HCT116 (cell line): Measurements from ENCODE around the gene CFAP45. TPM values are rescaled to one million over a fixed set of nuclear protein-coding genes. Genes with fewer than 3 reads are reported as not detected.

Source experiments
- ATAC-seq: fragments of 200-7000 bp; cut with Tn5 transposase; 2 replicates; pipeline ENCODE4 v1.9.1; 2020; ENCODE audit warnings: mild to moderate bottlenecking, moderate library complexity
- BruUV-seq: library from RNA; stranded (reverse); fragments of 400-500 nt; replicated peaks from 2 replicates; lab custom pipeline; 2021; lab: Mats Ljungman, UMichigan
- CTCF ChIA-PET: fragments of 300-600 bp; sonication (Branson Sonifier 250); formaldehyde crosslinking; loops from one replicate; lab custom pipeline; 2021; ENCODE audit warnings: antibody characterized with exemption; lab: Charles Lee
- POLR2A ChIA-PET: fragments of 300-600, 350-600 bp; sonication (Branson Sonifier 250); formaldehyde crosslinking; loops from one replicate; lab custom pipeline; 2021; ENCODE audit warnings: antibody characterized with exemption; lab: Charles Lee
- RAD21 ChIA-PET, 2 experiments: fragments of 300-600 bp; sonication (Branson Sonifier 250); formaldehyde crosslinking; loops; one replicate each; lab custom pipeline; 2023; ENCODE audit warnings: low total read pairs in 2 of 2; ENCODE audit not compliant: uncharacterized antibody in 2 of 2, unreplicated experiment in 2 of 2, low non-redundant PET in 1 of 2; lab: Charles Lee
- DNase-seq: peaks from one replicate; pipeline ENCODE4 v3.0.0-alpha.2; 2010; ENCODE audit warnings: low read depth, low spot score
- H2AFZ ChIP-seq: fragments of 200-600 bp; shearing (Covaris generic), sonication (generic); 2 replicates; pipeline ENCODE4 v1.6.1; 2017; ENCODE audit warnings: low read depth, mixed run types, mixed read lengths, antibody characterized with exemption, low read length; ENCODE audit not compliant: poor library complexity, severe bottlenecking
- H3K27ac ChIP-seq: 2 replicates; pipeline ENCODE4 v1.5.1; 2012; ENCODE audit warnings: low read depth, low read length
- H3K27me3 ChIP-seq: fragments of 200-600 bp; sonication (generic); 2 replicates; pipeline ENCODE4 v1.6.1; 2016; ENCODE audit warnings: mixed run types, low read length, mixed read lengths; ENCODE audit not compliant: insufficient read depth
- H3K36me3 ChIP-seq, 2 experiments: fragments of 200-500 bp in 1 of 2; fragments of 200-600 bp in 1 of 2; sonication (Bioruptor generic) in 1 of 2; sonication (generic) in 1 of 2; 2 replicates each; pipeline versions ENCODE4 v1.5.1 to v1.6.1; 2014 to 2016; ENCODE audit warnings: low read length in 2 of 2, inconsistent platforms in 1 of 2, mixed read lengths in 1 of 2, mixed run types in 1 of 2; ENCODE audit not compliant: insufficient read depth in 2 of 2, control insufficient read depth in 1 of 2
- H3K4me1 ChIP-seq, 2 experiments: fragments of 200-600 bp in 1 of 2; sonication (generic) in 1 of 2; 2 replicates each; pipeline versions ENCODE4 v1.5.1 to v1.6.1; 2012 to 2017; ENCODE audit warnings: low read length in 2 of 2, inconsistent platforms in 1 of 2, mild to moderate bottlenecking in 1 of 2, mixed read lengths in 1 of 2, mixed run types in 1 of 2, moderate library complexity in 1 of 2; ENCODE audit not compliant: insufficient read depth in 2 of 2, control insufficient read depth in 1 of 2
- H3K4me2 ChIP-seq: fragments of 200-600 bp; sonication (generic); 2 replicates; pipeline ENCODE4 v1.6.1; 2017; ENCODE audit warnings: mixed run types, low read length, mixed read lengths
- H3K4me3 ChIP-seq, 2 experiments: fragments of 200-600 bp in 1 of 2; sonication (generic) in 1 of 2; replicated peaks in 1 of 2; 2 replicates each; pipeline ENCODE4 v1.5.1; 2011 to 2016; ENCODE audit warnings: low read length in 2 of 2, control low read depth in 1 of 2, low read depth in 1 of 2, mild to moderate bottlenecking in 1 of 2, mixed read lengths in 1 of 2, mixed run types in 1 of 2
- H3K79me2 ChIP-seq: fragments of 200-600 bp; sonication (generic); 2 replicates; pipeline ENCODE4 v1.6.1; 2017; ENCODE audit warnings: mild to moderate bottlenecking, mixed run types, low read length, moderate library complexity, mixed read lengths; ENCODE audit not compliant: insufficient read depth
- H3K9ac ChIP-seq: fragments of 200-600 bp; sonication (generic); 2 replicates; pipeline ENCODE4 v1.6.1; 2016; ENCODE audit warnings: low read length, mixed read lengths
- H3K9me2 ChIP-seq: fragments of 200-600 bp; sonication (generic), shearing (Covaris generic); 2 replicates; pipeline ENCODE4 v1.6.1; 2017; ENCODE audit warnings: mixed run types, mild to moderate bottlenecking, moderate library complexity; ENCODE audit not compliant: insufficient read depth
- H3K9me3 ChIP-seq, 2 experiments: fragments of 200-500 bp in 1 of 2; fragments of 200-600 bp in 1 of 2; sonication (Bioruptor generic) in 1 of 2; sonication (generic) in 1 of 2; 2 replicates each; pipeline ENCODE4 v1.6.1; 2014 to 2017; ENCODE audit warnings: low read length in 2 of 2, mixed read lengths in 2 of 2, inconsistent platforms in 1 of 2, low read depth in 1 of 2, mild to moderate bottlenecking in 1 of 2, mixed run types in 1 of 2, moderate library complexity in 1 of 2; ENCODE audit not compliant: control insufficient read depth in 1 of 2, insufficient read depth in 1 of 2
- H4K20me1 ChIP-seq: fragments of 200-600 bp; sonication (generic), shearing (Covaris generic); 2 replicates; pipeline ENCODE4 v1.6.1; 2017; ENCODE audit warnings: mixed run types, mild to moderate bottlenecking, moderate library complexity; ENCODE audit not compliant: insufficient read depth
- CBX3 ChIP-seq: IDR thresholded peaks from 2 replicates; pipeline ENCODE4 v1.6.1; 2012; ENCODE audit warnings: low read depth
- CEBPB ChIP-seq: IDR thresholded peaks from 2 replicates; pipeline ENCODE4 v1.6.1; 2012; ENCODE audit warnings: low read depth
- JUND ChIP-seq: IDR thresholded peaks from 2 replicates; pipeline ENCODE4 v1.6.1; 2012
- POLR2A ChIP-seq: IDR thresholded peaks from 2 replicates; pipeline ENCODE4 v1.7.0; 2011; ENCODE audit warnings: borderline replicate concordance; ENCODE audit not compliant: insufficient read depth, insufficient read length; ENCODE audit errors: extremely low read depth
- POLR2AphosphoS5 ChIP-seq: IDR thresholded peaks from 2 replicates; pipeline ENCODE4 v1.6.1; 2011; ENCODE audit warnings: mild to moderate bottlenecking, low read depth, low read length, moderate library complexity
- RAD21 ChIP-seq: IDR thresholded peaks from 2 replicates; pipeline ENCODE4 v1.6.1; 2012; ENCODE audit warnings: low read depth, mild to moderate bottlenecking
- SIN3A ChIP-seq: IDR thresholded peaks from 2 replicates; pipeline ENCODE4 v1.6.1; 2012; ENCODE audit warnings: low read depth
- TCF7L2 ChIP-seq: IDR thresholded peaks from 2 replicates; pipeline ENCODE4 v1.7.0; 2011; ENCODE audit warnings: borderline replicate concordance, inconsistent platforms; ENCODE audit not compliant: insufficient read depth, insufficient read length; ENCODE audit errors: extremely low read depth
- YY1 ChIP-seq: IDR thresholded peaks from 2 replicates; pipeline ENCODE4 v1.6.1; 2011; ENCODE audit warnings: low read length, low read depth, moderate library complexity, mild to moderate bottlenecking; ENCODE audit not compliant: insufficient replicate concordance; ENCODE audit errors: extremely low read depth
- ZNF274 ChIP-seq: fragments of 200-500 bp; sonication (Bioruptor generic); IDR thresholded peaks from 2 replicates; pipeline ENCODE4 v1.6.1; 2014; ENCODE audit warnings: mild to moderate bottlenecking, low read depth, low read length, inconsistent platforms
- intact Hi-C: fragments of 100-400 bp; cut with micrococcal nuclease; formaldehyde crosslinking; loops from 2 replicates; pipeline ENCODE4 v1.10.0; 2022
- total RNA-seq: library from RNA; stranded (reverse); gene quantifications from one replicate; pipeline ENCODE4 v1.2.1, GENCODE V29; 2021; ENCODE audit not compliant: unreplicated experiment
- TF ChIP-seq, protein P1 (sequence below): IDR thresholded peaks from 2 replicates; pipeline ENCODE4 v1.6.1; 2012
- TF ChIP-seq, protein P2 (sequence below): IDR thresholded peaks from 2 replicates; pipeline ENCODE4 v1.6.1; 2011; ENCODE audit warnings: mild to moderate bottlenecking, low read length, moderate library complexity; ENCODE audit not compliant: insufficient replicate concordance; ENCODE audit errors: extremely low read depth
- TF ChIP-seq, protein P3 (sequence below): IDR thresholded peaks from 2 replicates; pipeline ENCODE4 v1.6.1; 2012; ENCODE audit warnings: low read depth

Gene CFAP45
- total RNA-seq, 1 experiment from 2014 or later = 0.59 TPM

DNA sequence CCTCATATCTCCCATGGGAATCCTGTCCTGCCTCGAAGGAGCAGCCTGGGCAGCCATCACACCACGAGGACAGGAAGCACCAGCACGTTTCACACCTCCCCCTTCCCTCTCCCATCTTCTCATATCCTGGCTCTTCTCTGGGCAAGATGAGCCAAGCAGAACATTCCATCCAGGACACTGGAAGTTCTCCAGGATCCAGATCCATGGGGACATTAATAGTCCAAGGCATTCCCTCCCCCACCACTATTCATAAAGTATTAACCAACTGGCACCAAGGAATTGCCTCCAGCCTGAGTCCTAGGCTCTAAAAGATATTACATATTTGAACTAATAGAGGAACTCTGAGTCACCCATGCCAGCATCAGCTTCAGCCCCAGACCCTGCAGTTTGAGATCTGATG lies 64.6 kb downstream of the CFAP45 start (continued):
- TF ChIP-seq, protein P1, sequence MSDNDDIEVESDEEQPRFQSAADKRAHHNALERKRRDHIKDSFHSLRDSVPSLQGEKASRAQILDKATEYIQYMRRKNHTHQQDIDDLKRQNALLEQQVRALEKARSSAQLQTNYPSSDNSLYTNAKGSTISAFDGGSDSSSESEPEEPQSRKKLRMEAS = no peak
- TF ChIP-seq YY1 = no peak
- TF ChIP-seq CBX3 = no peak
- no peak for TF ChIP-seq JUND
- no peak for TF ChIP-seq SIN3A
- TF ChIP-seq CEBPB = no peak
- TF ChIP-seq RAD21 = no peak

DNA sequence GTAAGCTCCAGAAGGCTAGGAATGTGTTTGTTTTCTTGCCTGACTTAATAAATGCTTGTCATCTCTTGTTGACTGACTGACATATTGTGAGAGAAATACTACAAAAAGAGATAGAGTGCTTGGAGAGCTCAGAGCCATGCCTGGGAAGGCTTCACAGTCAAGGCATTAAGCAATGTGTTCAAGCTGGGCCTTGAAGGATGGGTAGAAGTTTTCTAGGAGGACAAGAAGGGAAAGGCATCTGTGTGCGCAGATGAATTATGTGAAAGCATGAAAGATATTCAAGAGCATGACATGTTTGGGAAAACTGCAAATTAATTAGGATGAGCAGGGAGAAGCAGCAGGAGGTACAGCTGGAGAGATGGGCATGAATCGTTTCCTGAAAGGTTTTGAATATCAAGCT lies 67.7 kb downstream of the CFAP45 start:
- Histone ChIP-seq H3K36me3 (no peaks in the 10 kb centered on the region), H3K27ac (no peak overlapping the region), H3K4me1 (peaks cover 0 to 19% of the 10 kb centered on the region in 2 experiments; a peak in 2 of 4 replicates), H3K9me3 (no peaks in the 10 kb centered on the region), H3K9me2 (no peaks in the 10 kb centered on the region), H3K9ac (no peak overlapping the region), H4K20me1 (no peaks in the 10 kb centered on the region), H3K4me2 (no peak overlapping the region), H3K27me3 (no peaks in the 10 kb centered on the region), H3K4me3 (no peak overlapping the region), H2AFZ (no peak overlapping the region), H3K79me2 (no peaks in the 10 kb centered on the region)
- DNase-seq (no peak), ATAC-seq (no peak)
- no peak for TF ChIP-seq POLR2AphosphoS5
- RAD21 ChIA-PET = no interaction called here
- CTCF ChIA-PET = interaction anchor here (0.6 to 1.6 kb wide), 4 partner anchors 59 to 706 kb away, joined by 3 to 5 read pairs (median 3); no protein-coding TSS in a partner anchor
- no TSS peak for BruUV-seq
- POLR2A ChIA-PET = no interaction called here
- intact Hi-C loops = no loop called here

DNA sequence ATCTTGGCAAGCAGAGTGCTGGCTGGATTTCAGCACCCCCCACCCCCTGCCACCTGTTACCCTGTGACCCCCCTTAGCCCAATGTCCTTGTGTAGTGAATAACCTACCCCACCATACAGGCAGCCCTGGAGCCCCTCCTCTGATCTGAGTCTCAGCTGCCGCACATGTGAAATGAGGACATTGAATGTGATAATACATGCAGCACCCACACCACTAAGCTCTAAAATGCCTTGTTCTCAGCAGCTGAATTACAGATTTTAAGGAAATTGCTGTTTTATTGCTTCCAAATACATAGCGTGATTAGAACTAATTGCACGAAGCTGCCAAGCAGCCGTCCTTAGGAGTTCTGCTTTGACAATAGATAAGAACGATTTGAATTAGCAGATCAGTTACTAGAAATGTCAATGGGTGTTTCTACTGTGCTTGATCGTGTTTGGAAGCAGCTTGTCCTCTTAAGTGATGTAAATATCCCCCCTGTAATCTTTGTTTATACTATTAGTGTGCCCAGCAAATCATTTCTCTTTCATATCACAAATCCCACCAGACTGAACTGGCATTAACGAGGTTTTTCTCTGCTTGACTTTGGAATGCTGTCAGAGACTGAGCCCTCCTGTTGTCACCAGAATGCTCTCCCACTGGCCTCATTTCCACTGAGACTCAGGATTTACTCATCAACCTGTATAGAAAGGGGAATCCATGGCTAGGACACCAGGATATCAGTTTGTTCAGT lies 68.4 kb downstream of the CFAP45 start:
- Histone ChIP-seq H3K36me3 (no peaks in the 10 kb centered on the region), H3K79me2 (no peaks in the 10 kb centered on the region), H3K9me2 (no peaks in the 10 kb centered on the region), H3K27ac (no peak overlapping the region), H3K4me2 (no peak overlapping the region), H4K20me1 (no peaks in the 10 kb centered on the region), H3K27me3 (no peaks in the 10 kb centered on the region), H3K9me3 (no peaks in the 10 kb centered on the region), H3K9ac (no peak overlapping the region), H3K4me1 (peaks cover 0 to 12% of the 10 kb centered on the region in 2 experiments; a peak in 1 of 4 replicates), H3K4me3 (no peak overlapping the region), H2AFZ (no peak overlapping the region)
- RAD21 ChIA-PET = no interaction called here
- intact Hi-C loops = no loop called here
- ATAC-seq = no peak
- no TSS peak for BruUV-seq
- DNase-seq = no peak
- CTCF ChIA-PET = interaction anchor here (0.9 to 1.6 kb wide), 3 partner anchors 33 to 61 kb away, joined by 3 to 4 read pairs (median 3); no protein-coding TSS in a partner anchor
- POLR2A ChIA-PET = no interaction called here
- TF ChIP-seq, protein P2, sequence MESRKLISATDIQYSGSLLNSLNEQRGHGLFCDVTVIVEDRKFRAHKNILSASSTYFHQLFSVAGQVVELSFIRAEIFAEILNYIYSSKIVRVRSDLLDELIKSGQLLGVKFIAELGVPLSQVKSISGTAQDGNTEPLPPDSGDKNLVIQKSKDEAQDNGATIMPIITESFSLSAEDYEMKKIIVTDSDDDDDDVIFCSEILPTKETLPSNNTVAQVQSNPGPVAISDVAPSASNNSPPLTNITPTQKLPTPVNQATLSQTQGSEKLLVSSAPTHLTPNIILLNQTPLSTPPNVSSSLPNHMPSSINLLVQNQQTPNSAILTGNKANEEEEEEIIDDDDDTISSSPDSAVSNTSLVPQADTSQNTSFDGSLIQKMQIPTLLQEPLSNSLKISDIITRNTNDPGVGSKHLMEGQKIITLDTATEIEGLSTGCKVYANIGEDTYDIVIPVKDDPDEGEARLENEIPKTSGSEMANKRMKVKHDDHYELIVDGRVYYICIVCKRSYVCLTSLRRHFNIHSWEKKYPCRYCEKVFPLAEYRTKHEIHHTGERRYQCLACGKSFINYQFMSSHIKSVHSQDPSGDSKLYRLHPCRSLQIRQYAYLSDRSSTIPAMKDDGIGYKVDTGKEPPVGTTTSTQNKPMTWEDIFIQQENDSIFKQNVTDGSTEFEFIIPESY = no peak
- TF ChIP-seq, protein P3, sequence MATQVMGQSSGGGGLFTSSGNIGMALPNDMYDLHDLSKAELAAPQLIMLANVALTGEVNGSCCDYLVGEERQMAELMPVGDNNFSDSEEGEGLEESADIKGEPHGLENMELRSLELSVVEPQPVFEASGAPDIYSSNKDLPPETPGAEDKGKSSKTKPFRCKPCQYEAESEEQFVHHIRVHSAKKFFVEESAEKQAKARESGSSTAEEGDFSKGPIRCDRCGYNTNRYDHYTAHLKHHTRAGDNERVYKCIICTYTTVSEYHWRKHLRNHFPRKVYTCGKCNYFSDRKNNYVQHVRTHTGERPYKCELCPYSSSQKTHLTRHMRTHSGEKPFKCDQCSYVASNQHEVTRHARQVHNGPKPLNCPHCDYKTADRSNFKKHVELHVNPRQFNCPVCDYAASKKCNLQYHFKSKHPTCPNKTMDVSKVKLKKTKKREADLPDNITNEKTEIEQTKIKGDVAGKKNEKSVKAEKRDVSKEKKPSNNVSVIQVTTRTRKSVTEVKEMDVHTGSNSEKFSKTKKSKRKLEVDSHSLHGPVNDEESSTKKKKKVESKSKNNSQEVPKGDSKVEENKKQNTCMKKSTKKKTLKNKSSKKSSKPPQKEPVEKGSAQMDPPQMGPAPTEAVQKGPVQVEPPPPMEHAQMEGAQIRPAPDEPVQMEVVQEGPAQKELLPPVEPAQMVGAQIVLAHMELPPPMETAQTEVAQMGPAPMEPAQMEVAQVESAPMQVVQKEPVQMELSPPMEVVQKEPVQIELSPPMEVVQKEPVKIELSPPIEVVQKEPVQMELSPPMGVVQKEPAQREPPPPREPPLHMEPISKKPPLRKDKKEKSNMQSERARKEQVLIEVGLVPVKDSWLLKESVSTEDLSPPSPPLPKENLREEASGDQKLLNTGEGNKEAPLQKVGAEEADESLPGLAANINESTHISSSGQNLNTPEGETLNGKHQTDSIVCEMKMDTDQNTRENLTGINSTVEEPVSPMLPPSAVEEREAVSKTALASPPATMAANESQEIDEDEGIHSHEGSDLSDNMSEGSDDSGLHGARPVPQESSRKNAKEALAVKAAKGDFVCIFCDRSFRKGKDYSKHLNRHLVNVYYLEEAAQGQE = no peak
- TF ChIP-seq TCF7L2 = no peak
- no peak for TF ChIP-seq ZNF274
- no peak for TF ChIP-seq POLR2A
